Fibroblast of pulmonary artery (primary cell): Measurements from ENCODE around the gene CTXND1.

ENCODE experiments used
- DNase-seq: peaks from one replicate; pipeline ENCODE4 v3.0.0-alpha.2; 2010; ENCODE audit warnings: low read depth
- H3K4me3 ChIP-seq: replicated peaks from 2 replicates; pipeline ENCODE4 v1.5.1; 2011; ENCODE audit warnings: low read depth, mild to moderate bottlenecking, control low read depth, low read length, moderate library complexity
- CTCF ChIP-seq: IDR thresholded peaks from 2 replicates; pipeline ENCODE4 v1.5.1; 2011; ENCODE audit warnings: mild to moderate bottlenecking, control low read depth, low read length, inconsistent platforms; ENCODE audit errors: missing control alignments

The CTXND1 gene

DNA sequence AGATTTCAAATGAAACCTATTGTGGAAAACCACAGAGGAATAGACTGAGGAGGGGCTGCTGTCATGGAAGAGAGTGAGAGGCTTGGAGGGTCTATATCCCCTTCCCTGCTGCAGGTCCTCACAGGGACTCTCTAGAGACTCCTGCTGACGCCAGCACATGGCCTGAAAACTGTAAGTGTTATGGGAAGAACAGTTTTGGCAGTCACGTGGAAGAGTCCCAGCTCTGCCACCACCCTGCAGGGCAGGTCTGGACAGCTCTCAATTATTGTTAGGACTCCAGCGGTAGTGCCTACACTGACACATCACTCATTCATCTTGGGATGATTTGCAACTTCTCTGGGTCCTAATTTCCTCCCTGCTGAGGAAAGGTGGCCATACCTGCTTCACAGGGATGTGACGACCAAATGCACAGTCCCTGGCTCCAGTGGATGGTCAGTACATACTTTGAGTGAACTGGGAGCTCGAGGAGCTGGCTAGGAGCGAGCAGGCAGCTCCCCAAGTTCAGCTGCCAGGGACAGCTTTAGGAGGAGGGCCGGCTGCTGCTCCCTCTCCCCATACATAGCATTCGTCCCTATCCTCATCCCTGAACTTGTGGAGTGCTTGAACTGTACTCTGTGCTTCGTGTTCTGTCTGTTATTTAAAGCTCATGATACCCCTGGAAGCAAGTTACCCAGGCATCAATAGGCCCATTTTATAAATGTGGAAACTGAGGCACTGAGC, 49.2 kb downstream of the CTXND1 start:
- no peak for TF ChIP-seq CTCF
- H3K4me3 ChIP-seq: no peak overlapping the region
- no peak for DNase-seq

DNA sequence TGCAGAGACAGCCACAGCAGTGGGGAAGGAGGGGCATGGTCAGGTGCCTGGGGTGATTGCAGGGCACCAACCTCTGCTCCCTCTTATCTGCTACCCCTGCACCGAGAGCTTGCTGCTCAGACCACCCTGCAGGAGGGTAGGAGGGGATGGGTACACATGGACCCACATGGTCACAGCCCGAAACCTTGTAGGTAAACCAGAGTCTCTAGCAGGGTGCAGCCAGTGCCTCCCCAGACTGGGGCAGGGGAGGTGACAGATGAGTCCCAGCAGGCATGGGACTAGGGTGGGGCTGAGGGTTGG, 50.0 kb downstream of the CTXND1 start:
- H3K4me3 ChIP-seq: no peak overlapping the region
- no peak for DNase-seq
- no peak for TF ChIP-seq CTCF

- DNase-seq: no peak
- no peak for TF ChIP-seq CTCF
- no peak overlapping the region for H3K4me3 ChIP-seq
Observed at GRCh38 chr15:80201256-80202015, 50.6 kb downstream of the CTXND1 start.

GRCh38 chr15:80199869-80200268, 52.1 kb downstream of the CTXND1 start:
- no peak for DNase-seq
- TF ChIP-seq CTCF: no peak
- no peak overlapping the region for H3K4me3 ChIP-seq

GRCh38 chr15:80199366-80199765, 52.6 kb downstream of the CTXND1 start:
- no peak for TF ChIP-seq CTCF

GRCh38 chr15:80194914-80195313, 57.1 kb downstream of the CTXND1 start:
- TF ChIP-seq CTCF: no peak
- DNase-seq: no peak
- H3K4me3 ChIP-seq: no peak overlapping the region

More at GRCh38 chr15:80199366-80199765, 52.6 kb downstream of the CTXND1 start:
- no peak for DNase-seq
- no peak overlapping the region for H3K4me3 ChIP-seq
